Stimulated activated CD8-positive, alpha-beta memory T cell treated with anti-CD3 and anti-CD28 coated beads, Interleukin-15, amount 100 ng/mL, for 4 hours (primary cell): Measurements from ENCODE around the gene RBM19.

ENCODE experiments used
- DNase-seq, 2 donors: peaks; one replicate each; pipeline ENCODE4 v3.0.0-alpha.2; 2020; ENCODE audit warnings: low read depth in 2 of 2

RBM19 gene

GRCh38 chr12:113958108-113958507 lies 8.0 kb downstream of the RBM19 start:
- no peak for DNase-seq

- no peak for DNase-seq
Measured at GRCh38 chr12:113957627-113958026, 8.5 kb downstream of the RBM19 start.

- no peak for DNase-seq
Measured at GRCh38 chr12:113955109-113955970, 10.8 kb downstream of the RBM19 start.

- DNase-seq, result no peak
Measured at GRCh38 chr12:113954547-113954946, 11.6 kb downstream of the RBM19 start.

- DNase-seq, result no peak
Measured at GRCh38 chr12:113950873-113951272, 15.3 kb downstream of the RBM19 start.

- DNase-seq, result no peak
Measured at GRCh38 chr12:113949321-113950305, 16.5 kb downstream of the RBM19 start.

GRCh38 chr12:113948151-113948914 lies 17.8 kb downstream of the RBM19 start:
- DNase-seq, result no peak

- DNase-seq, result no peak
Measured at GRCh38 chr12:113946175-113946574, 19.9 kb downstream of the RBM19 start.

GRCh38 chr12:113945174-113946173 lies 20.7 kb downstream of the RBM19 start:
- no peak for DNase-seq

GRCh38 chr12:113942209-113942608 lies 23.9 kb downstream of the RBM19 start:
- no peak for DNase-seq

GRCh38 chr12:113941208-113941486 lies 25.0 kb downstream of the RBM19 start:
- no peak for DNase-seq

GRCh38 chr12:113940357-113941207 lies 25.5 kb downstream of the RBM19 start:
- no peak for DNase-seq

GRCh38 chr12:113939867-113940266 lies 26.3 kb downstream of the RBM19 start:
- DNase-seq, result no peak

GRCh38 chr12:113938471-113938870 lies 27.7 kb downstream of the RBM19 start:
- no peak for DNase-seq

GRCh38 chr12:113936460-113936859 lies 29.7 kb downstream of the RBM19 start:
- no peak for DNase-seq

GRCh38 chr12:113935459-113935858 lies 30.7 kb downstream of the RBM19 start:
- no peak for DNase-seq

- no peak for DNase-seq
Measured at GRCh38 chr12:113934946-113935345, 31.2 kb downstream of the RBM19 start.

- no peak for DNase-seq
Measured at GRCh38 chr12:113934060-113934814, 31.9 kb downstream of the RBM19 start.

GRCh38 chr12:113933201-113933786 lies 32.8 kb downstream of the RBM19 start:
- DNase-seq, result no peak
